NCI-H82 (cell line): Measurements from ENCODE around the gene MCTP2.

Source experiments
- DNase-seq: peaks from one replicate; lab custom pipeline; 2025; lab: John Stamatoyannopoulos, UW

The MCTP2 gene

GRCh38 chr15:94263341-94264273 is 32.2 kb downstream of the MCTP2 start:
- no peak for DNase-seq

GRCh38 chr15:94265009-94265408 is 33.6 kb downstream of the MCTP2 start:
- no peak for DNase-seq

- DNase-seq = no peak
These were observed 34.6 kb downstream of the MCTP2 start for GRCh38 chr15:94265982-94266381.

GRCh38 chr15:94266789-94267188 is 35.4 kb downstream of the MCTP2 start:
- DNase-seq = no peak

- DNase-seq = no peak
These were observed 38.6 kb downstream of the MCTP2 start for GRCh38 chr15:94269954-94270353.

- DNase-seq = no peak
These were observed 39.2 kb downstream of the MCTP2 start for GRCh38 chr15:94270570-94270969.

GRCh38 chr15:94272251-94272898 is 41.0 kb downstream of the MCTP2 start:
- no peak for DNase-seq

GRCh38 chr15:94273826-94274225 is 42.5 kb downstream of the MCTP2 start:
- no peak for DNase-seq

GRCh38 chr15:94274745-94275144 is 43.4 kb downstream of the MCTP2 start:
- no peak for DNase-seq

DNA sequence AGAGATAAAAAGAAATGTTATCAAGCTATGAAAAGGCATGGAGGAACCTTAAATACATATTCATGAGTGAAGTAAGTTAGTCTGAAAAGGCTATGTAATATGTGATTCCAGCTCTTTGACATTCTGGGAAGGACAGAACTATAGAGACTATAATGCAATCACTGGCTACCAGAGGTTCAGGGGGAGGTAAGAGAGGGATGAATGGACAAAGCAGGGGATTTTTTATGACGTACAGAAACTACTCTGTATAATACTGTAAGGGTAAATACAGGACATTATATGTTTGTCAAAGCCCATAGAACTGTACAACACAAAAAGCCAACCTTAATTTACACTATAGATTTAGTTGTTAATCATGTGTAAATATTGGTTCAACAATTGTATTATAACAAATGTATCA is 46.1 kb downstream of the MCTP2 start:
- DNase-seq = no peak

- DNase-seq = no peak
These were observed 48.4 kb downstream of the MCTP2 start for GRCh38 chr15:94279736-94280135.

GRCh38 chr15:94280301-94280700 is 48.9 kb downstream of the MCTP2 start:
- no peak for DNase-seq

GRCh38 chr15:94282269-94283250 is 51.2 kb downstream of the MCTP2 start:
- no peak for DNase-seq

- DNase-seq = no peak
These were observed 55.2 kb downstream of the MCTP2 start for GRCh38 chr15:94286583-94286982.

DNA sequence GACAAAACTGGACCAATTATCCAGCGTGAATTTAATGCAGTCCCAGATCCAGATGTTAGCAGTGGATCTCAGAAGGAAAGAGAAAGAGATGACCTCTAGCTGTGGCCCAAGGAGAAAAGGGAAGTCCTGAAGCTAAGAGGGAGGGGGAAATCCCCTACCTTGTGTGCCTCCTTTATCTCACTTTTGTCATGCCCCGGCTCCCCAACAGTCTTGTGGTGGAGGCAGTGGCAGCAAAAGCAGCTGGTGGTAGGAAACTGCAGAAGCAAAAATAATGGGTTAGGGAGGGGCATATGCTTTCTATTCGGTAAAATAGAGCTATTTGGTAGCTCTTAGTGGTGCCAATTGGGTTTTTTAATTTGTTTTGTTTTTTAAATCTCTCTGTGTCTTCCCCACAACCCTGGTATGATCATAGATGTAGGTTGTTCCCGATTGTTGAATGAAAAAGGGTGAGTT is 56.5 kb downstream of the MCTP2 start:
- DNase-seq = no peak

- DNase-seq = no peak
These were observed 59.4 kb downstream of the MCTP2 start for GRCh38 chr15:94290730-94291129.

DNA sequence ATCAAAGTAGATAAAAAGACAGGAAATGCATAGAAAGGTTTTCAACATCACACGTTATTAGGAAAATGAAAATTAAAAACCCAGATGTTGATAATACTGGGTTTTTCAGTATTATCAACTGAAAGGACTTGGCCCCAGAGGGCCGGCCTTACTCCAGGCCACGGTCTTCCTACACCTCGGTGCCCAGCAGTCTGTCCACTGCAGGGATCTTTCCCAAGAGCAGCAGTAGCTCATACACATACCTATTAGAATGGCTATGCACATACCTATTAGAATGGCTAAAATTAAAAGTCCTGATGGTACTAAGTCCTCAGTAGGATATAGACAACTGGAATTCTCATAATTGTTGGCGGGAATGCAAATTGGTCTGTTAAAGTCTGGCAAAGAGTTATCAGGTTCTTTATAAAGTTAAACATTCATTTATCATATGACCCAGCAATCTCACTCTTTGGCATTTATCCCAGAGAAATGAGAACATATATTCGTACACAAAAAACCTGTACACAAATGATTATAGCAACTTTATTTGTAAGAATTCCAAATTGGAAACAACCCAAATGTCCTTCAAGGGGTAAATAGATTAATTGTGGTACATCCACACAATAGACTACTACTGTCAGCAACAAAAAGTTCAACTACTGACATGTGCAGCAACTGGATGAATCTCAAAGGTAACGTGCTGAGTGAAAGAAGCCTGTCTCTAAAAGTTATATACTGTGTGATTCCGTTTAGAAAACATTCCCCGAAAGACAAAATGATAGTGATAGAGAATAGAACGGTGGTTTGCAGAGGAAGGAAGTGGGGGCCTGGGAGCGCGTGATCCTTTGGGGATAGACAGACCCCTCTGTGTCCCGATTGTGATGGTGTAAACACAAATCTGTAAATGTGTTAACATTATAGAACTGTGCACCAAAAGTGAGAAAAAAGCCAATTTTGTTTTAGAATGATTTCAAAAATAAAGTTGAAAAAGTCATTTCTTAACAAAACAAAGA is 62.3 kb downstream of the MCTP2 start:
- DNase-seq = no peak

- no peak for DNase-seq
These were observed 63.2 kb downstream of the MCTP2 start for GRCh38 chr15:94294556-94294955.

GRCh38 chr15:94295275-94295674 is 63.9 kb downstream of the MCTP2 start:
- no peak for DNase-seq

- DNase-seq = no peak
These were observed 65.4 kb downstream of the MCTP2 start for GRCh38 chr15:94296717-94297116.

DNA sequence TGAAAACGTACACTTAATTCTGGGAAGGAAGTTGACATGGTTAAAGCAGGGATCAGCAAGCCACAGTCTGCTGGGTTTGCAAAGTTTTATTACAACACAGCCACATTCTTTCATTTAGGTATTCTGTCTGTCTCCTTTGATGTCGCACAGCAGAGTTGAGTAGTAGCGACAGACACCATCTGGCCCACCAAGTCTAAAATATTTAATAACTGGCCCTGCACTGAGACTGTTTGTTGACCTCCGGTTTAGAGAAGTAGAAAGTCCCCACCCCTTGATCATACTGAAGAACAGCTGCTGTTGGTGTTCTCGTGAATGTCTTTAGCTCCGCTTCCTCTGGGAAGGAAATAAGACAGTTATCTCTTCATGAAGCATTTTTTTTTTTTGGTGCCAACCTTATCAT is 66.2 kb downstream of the MCTP2 start:
- DNase-seq = no peak
